Amniotic epithelial cell (primary cell): ENCODE data around the gene MT3.

Experiments
- DNase-seq: peaks from one replicate; pipeline ENCODE4 v3.0.0-alpha.2; 2010; ENCODE audit warnings: low read depth

Gene MT3

DNA sequence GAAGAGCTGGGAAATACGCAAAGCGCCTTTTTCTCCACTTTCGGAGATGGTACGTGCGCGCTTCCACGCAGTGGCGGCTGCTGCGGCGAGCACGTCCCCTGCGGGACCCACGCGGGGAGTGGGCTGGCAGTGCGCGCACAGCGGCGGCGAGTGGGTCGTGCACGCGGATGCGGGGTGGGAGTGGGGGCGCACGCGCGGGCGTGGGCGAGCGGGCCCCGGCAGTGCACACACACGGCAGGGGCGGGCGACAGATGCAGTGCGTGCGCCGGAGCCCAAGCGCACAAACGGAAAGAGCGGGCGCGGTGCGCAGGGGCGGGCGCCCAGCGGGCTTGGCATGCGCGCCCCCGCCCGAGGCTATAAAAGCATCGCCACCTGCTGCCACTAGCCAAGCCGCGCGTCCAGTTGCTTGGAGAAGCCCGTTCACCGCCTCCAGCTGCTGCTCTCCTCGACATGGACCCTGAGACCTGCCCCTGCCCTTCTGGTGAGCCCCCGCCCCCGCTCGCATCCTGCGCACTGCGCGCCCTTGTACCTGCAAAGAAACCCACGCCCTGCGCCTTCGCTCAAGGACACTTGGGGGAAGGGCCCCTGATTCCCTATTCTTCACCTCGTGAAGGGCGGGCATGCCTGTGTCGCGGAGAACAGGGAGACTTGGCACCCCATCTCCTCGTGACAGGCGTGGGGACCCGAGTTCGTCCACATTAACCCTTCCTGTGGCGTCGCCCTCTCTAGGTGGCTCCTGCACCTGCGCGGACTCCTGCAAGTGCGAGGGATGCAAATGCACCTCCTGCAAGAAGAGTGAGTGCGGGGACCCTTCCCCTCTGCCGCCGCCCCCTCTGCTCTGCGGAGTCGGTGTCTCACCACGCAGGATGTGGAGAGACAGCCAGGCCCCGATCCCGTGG is at the start of gene MT3:
Gene MT3, plus strand, starts transcription at position 388 of the 899 bp plus-strand sequence. Its CDS starts 63 bp downstream, at position 451.
- DNase-seq: no peak

DNA sequence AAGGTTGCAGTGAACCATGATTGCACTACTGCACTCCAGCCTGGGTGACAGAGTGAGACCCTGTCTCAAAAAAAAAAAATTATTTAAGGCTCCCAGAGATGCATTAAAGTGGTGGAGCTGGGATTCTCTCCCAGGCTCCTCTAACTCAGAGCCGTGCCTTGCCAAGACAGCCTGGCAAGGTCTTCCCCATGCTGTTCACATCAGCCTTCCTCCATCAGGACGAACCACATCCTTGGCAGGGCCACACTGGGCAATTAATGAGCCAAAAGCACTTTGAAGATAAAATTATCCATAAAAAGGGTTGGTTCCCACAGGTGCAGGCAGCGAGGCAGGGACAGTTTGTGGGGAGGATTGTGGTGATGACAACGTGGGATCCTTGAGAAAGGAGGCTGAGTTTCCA is 49.7 kb upstream of the MT3 start:
- no peak for DNase-seq

DNA sequence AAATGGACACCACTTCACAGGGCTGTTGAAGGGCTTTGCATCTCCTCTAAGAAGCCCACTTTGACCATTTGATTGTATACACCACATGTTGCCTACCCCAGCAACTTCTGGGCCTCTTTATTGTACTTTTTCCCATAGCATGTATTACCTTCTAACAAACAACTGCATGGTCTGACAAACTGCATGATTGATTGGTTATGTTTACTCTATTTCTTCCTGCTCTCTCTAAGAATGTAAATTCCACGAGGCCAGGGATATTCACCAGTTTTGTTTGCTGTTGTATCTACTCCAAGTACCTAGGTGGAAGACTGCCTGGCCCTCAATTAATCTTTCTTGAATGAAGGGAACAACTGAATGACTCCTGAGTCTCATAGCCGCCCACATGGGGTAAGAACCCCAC is 47.3 kb upstream of the MT3 start:
- peak; percentile 20 for DNase-seq

DNA sequence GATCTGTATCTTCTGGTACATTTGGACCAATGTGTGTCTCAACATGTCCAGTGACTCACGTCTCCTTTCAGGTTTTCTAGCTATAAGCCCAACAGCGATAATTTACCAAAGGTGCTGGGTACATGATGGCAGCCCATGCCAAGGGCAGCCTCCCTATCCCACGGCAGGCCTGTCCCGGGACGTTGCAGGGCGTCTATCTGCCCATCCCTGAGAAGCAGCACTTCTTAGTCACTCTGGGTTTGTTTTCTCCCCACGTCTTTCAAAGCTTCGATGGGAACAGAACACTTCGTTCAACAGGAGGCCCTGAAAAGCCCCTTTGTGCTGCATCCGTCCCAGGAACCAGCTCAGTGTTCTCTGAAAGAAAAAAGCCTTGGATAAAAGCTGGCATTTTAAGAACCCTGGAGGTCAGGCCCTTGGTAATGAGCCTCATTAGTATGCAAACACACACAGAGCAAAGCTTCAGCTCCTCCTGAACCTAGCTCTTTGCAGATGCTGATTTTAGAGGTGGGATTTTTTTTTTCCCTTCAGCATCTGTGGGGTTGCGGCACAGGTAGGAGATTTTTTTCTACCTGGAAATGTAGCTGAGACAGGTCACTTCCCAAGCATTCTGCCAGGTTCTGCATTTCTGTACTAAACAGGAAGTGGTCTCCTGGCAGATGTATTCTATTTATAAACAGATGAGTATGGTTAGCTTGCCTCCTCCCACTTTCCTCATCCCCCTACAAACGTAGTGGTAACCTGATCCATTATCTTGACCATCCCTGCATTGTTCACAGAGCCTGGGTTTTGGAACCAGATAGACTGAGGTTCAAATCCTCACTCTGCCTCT is 42.0 kb upstream of the MT3 start:
- peak; percentile 76 for DNase-seq

DNA sequence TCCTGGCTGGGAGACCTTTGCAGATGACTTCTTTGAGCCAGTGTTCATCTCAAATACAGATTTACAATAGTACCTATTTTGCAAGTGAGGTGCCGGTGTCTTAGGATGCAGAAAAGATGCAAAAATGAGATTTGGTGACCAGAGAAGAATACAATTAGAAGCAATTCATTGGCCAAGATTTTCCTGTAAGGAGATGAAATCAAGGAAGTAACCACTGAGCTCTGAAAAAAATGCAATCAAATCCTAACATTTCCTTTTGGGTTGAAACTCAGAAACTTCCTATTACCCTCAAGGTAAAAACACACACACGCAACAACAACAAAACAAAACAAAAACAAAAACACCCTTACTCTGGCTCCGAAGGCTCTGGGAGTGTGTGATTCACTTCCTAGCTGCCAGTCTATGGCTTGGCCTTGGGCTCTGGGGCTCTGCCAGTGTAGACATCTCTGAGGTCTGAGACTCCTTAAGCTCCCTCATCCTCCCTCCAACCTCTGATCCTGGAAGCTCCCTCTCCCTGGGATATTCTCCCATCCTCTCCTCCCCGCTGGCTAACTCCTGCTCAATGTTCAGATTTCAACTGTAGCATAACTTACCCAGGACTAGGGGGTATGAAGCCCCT is 41.3 kb upstream of the MT3 start:
- peak; percentile 42 for DNase-seq

DNA sequence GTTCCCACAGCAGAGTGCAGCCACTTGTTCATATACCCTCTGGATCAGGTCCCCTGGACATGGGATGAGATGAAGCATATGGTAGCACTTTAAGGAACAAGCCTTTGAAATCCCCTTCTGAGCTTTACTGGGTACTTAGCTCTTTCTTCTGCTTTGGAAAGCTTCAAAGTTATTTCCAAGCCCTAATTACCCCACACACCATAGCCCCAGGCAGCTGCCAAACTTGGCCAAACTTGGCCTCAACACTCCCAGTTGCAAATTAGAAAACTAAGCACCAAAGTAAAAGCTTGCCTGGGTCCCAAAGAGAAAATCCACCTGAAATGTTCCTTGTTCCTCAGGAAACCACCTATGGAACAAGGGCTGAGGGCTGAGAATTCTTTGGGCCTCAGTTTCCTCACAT is 40.2 kb upstream of the MT3 start:
- DNase-seq: no peak

DNA sequence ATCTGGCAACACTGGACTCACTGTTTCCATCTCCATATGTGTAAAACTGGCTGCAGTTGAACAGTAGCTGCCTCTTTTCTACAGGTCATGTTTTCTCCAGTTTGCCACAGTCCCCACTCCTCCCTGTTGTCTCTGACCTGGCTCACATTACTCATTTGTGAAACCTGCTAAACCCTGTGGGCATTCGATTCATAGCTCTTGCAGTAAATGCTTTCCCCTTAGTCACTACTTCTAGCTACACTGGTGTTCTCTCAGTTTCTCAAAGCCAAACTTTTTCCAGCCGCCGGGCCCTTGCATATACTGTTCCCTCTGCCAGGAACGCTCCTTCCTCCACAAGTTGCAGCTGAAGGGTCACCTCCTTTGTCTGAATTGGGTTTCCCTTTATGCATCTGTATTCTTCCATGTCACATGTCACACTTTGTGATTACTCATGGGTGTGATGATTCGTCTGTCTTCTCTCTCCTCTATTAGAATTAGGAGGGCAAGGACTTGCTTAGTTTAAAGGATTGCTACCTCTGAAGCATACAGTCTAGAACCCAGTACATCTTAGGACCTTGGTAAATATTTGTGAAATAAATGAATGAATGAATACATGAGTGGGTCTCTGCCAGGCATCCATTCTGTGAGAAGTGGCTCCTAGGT is 39.5 kb upstream of the MT3 start:
- DNase-seq: peak; percentile 27

DNA sequence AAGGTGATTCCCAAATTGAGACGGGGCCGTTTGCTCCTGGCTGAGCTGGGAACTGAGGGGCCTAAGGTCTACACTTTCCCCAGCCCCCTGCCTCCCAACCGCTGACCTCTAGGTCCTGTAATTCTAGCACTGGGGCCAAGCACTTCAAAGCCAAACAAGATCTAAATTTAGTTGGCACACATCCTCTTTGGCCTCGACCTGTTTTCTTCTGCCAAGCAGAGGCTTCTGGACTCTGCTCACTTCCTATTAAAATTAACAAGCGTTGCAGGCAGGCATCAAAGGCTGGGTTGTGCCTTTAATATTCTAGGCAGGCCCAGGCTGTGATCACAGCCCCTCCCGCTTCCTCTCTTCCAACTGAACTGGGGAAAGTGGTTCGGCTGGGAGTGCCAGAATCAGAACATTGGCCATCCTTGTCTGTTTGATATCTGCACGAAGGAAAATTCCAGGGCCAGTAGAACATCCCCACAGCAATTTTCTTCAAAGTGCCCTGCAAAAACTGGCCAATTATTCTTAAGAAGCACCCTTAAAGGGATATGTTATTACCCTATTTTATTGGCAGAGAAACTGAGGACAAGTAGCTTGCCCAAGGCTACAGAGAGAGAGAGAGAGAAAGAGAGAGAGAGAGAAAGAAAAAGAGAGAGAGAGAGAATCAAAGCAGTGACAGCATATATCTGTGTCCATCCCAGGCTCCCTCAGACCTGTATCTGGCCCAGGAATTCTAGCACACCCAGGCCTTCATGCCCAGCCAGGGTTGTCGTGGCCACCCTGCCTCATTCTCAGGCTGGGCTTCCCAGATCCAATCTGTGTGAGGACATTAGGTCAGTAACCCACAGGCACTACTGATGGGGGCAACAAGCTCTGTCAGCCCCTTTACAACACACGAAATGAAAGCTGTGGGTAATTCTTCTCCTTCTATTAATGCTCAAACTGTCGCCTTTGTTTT is 37.3 kb upstream of the MT3 start:
- no peak for DNase-seq

DNA sequence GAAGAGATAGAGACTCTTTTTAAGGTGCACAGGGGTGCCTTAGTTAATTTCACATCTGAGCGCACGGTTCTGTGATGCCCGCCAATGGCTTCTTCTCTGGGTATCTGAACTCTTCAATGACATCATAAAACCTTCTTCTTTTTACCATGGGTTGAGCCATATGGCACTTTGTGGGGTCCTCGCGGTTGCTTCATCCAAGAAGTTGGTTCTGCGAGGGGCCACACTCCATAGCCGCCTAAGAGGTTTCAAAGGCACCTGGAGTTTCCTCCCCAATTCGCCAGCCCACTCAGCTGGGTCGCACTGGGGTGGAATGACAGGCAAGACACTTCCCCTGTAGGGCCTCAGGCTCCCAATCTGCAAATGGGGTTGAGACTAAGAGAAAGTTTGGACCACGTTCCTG is 34.9 kb upstream of the MT3 start:
- DNase-seq: no peak

DNA sequence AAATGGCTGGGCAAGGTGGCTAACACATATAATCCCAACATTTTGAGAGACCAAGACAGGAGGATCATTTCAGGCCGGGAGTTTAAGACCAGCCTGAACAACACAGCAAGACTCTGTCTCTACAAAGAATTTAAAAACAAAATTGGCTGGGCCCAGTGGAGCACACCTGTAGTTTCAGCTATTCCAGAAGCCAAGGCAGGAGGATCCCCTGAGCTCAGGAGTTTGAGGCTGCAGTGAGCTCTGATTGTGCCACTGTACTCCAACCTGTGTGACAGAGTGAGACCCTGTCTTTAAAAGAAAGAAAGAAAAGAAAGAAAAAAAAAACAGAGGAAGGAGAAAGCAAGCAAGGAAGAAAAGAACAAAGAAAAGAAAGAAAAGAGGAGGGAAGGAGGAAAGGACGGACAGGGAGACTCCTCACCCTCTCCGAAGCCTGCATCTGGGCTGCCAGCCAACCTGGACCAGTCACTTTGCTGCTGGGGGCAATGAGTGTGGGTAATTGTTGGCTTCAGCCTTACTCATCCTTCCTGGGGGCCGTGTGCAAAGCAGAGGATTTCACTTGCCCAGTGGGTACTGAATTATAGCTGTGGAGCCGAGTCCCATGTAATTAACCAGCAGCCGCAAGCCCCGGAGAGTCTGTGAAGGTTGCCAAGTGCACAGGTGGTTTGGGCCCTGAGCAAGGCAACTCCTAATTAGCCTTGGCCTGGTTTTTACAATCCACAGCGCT is 31.1 kb upstream of the MT3 start:
- DNase-seq: peak; percentile 66

DNA sequence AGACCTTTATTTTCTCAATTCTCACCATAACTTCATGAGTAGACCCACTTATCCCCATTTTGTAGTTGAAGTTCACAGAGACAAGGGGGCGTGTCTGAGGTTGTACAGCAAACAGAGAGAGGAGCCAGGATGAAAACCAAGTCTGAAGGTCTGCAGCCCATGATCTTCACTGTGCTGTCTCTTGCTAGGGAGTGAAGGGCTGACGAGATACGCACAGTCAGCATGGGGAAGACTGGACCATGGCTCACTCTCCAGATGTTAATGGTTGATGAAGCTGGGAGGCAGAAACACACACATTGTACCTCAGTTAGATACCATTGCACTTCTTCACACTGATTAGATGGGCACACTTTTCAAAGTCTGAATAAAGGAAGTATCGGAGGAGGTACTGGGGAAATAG is 30.2 kb upstream of the MT3 start:
- no peak for DNase-seq

DNA sequence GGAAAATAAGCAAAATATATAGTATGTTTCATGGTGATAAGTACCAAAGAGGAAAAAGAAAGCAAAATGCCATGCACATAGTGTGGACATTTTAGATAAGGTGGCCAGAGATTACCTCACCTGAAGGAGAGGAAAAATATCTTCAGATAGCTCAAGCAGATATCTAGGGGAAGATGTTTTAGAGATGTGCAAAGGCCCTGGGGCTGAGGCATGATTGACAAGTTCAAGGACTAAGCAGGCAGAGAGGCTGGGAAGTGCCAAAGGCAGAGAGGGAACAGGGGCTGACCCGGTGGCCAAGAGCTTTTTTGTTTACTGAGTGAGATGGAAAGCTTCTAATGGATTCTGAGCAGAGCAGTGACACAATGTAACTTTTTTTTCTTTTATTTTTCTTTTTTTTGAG is 28.9 kb upstream of the MT3 start:
- no peak for DNase-seq

DNA sequence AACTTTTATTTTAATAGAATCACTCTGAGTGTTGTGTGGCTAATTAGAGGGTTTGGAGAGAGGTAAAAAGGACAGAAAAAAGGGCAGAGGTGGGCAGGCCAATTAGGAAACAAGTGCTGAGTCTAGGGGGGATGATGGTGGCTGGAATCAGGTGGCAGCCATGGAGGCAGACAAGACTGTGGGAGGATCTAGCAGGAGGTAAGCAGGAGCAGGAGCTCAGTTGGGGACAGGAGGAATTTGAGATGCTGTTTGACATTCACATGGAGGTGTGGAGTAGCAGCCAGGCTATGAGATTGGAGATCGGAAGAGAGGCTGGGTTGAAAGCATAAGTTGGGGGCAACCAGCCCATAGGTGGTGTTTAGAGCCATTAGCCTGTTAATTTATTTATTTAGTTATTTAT is 28.2 kb upstream of the MT3 start:
- no peak for DNase-seq

DNA sequence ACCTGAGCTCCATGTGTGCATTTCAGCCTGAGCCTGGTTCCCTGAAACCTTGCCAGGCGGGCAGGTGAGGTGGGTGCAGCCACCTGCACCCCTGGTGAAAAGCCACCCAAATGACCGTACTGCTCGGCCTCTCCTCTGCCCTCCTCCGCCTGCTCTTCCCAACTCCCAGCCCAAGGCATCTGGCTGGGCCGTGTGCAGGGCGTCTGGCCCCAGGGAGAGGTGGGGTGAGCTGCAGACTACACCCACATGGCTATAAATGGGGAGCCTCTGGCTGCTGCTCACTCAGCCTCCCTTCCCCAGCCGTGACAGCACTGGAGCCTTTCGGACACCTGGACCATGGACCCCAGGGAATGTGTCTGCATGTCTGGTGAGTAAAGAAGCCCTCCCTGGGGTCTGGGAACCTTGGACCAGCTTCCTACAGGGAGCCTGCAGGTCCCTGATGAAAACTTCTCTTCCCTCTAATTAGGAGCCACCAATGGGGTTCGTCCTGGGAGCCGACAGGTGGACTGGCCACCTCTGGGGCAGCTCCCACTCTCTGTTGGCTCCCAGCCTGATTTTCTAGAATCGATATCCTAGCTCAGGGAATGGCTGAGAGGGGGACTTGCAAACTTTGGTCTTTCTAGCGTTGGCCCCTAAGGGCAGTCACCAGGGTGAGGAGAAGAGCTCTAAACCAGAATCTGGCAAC is 24.4 kb upstream of the MT3 start, which contains the start of gene MT4:
Gene MT4, plus strand, starts transcription at position 281 of the 685 bp plus-strand sequence. Its CDS starts 56 bp downstream, at position 337.
- no peak for DNase-seq

DNA sequence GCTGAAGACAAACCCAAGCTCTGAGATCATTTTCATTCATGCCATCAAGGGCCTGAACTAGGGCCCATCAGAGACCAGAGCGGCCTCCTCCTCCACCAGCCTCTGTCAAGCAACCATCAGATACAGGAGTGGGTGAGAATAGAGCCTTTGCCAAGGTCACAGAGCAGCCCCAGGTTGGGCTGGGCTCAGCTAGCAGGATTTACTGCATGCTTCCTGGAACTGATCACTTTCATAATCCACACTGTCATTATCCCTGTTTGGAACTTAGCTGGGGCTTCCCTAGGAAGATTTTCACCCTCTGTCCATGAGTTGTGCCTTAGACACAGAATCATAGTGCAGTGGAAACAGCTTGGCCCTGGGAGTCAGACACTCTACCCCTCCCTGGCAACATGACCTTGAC is 19.4 kb upstream of the MT3 start:
- DNase-seq: no peak

DNA sequence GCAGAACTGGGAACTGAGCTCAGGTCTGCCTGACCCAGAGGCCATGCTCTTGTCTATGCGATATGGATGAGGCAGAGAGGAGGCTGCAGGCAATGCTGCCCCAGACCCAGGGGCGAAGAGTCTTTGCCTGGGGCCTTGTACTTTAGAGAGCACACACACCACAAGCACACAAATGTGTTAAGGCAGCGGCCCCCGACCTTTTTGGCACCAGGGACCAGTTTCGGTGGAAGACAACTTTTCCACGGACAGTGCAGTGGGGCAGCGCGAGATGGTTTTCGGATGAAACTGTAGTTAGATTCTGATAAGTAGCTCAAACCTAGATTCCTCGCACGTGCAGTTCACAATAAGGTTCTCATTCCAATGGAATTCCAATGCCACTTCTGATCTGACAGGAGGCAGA is 17.8 kb upstream of the MT3 start:
- no peak for DNase-seq

DNA sequence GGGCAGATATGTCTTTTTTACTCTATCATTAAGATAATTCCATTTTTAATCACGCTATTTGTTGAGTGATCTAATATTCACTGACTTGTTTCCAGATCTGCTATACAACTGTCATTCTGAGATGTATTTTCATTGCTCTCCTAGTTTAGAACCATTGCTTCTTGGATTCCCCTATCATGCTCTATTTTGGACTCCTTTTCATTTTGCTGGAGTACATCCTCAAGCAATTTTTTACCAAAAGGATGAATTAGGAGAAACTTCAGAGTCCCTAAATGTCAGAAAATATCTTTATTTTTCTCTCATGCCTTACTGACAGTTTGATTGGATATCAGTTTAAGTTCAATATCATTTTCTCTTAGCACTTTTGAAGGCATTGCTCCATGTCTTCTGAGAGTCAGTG is 14.7 kb upstream of the MT3 start:
- DNase-seq: no peak

DNA sequence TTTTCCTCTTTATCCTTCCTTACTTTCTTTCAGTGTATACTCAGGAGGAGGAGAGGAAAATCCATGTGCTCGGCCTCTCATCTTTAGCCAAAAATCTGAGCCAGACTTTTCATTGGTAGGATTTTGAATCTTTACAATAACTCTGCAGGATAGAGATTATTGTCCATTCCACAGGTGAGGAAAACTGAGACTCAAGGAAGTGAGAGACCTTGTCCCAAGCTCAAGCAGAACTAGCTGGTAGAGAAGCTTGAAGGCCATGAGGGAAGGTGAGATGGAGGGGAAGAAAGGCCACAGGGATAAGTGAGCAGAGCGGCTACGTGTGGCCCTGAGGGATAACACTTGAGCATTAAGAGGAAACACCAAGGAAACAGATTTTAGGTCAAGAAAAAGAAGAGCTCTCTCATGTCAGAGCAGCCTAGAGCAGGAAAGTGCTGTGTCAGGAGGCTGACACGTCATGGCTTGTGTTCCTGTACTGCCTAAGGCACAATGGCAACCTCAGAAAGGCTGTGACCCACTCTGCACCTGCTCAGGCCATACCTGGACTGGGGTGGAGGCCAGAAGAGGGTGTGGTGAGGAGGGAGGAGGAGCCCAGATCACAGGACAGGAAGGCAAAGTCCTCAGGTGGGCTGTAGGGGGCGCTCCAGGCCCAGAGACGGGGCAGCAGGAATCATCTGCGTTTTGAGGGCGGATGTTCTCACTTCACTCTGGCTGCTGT is 12.6 kb upstream of the MT3 start:
- peak; percentile 65 for DNase-seq

DNA sequence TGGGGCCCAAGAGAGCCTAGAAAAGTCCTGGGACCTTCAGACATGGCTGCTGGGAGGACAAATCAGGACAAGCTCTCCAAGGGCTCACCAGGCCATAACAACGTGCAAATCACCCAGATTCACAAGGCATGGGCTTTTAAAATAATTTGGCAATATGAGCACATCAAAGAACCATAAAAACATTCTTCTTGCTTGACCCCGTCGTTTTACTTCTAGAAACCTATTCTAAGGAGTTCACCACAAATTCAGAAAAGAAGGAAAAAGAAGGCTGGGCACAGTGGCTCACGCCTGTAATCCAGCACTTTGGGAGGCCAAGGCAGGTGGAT is 12.1 kb upstream of the MT3 start:
- DNase-seq: no peak
